GM04503 (cell line): Measurements from ENCODE around the gene MAD1L1.
"Not testable (repeated sequence)": the region's sequence is repeated elsewhere in the genome, so short reads cannot be mapped to it uniquely, and the experiment has no call there.

Experiments used
- DNase-seq: peaks from one replicate; pipeline ENCODE4 v3.0.0-alpha.2; 2012; ENCODE audit warnings: low read depth

The MAD1L1 gene

DNA sequence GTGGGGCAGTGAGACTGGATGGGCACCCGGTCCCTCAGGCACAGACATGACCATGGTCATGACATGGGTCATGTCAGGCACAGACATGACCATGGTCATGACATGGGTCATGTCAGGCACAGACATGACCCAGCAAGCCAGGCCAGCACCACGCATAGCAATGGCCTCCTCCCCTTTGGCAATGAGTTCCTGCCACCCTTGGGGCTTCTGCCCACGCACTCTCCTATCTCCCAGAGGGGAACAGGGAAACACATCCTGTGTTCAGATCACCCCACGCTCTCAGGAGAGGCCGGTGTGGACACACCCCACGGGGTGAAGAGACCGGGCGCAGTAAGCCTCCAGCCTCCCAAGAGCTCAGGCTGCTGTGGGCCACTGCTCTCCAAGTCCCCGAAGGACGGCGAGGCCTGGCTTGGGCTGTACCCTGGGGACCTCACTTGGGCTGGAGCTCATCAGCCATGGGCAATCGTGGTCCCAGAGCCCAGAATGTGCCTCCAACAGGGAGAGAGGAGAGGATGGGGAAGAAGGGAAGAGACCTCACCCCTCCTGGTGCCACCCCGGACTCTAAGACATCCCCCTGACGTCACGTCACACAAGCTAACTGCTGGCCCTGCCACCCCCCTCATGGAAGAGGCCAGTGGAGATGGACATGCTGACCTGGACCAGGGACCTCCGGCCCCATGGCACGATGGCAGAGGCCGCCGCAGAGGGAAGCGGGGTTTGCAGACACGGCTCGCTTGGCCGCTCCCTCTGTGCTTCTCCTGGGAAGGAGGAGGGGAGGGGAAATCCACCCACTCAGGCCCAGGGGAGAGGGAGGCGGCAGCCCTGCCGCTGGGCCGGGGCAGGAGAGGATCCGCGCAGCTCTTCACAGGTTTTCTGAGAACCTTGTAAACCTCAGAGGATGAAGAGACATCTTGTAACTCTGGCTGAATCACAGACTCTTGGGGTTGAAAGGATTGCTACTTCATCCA lies 293.0 kb downstream of the MAD1L1 start:
- no peak for DNase-seq

- no peak for DNase-seq
Observed at GRCh38 chr7:1938788-1939433, 293.8 kb downstream of the MAD1L1 start.

DNA sequence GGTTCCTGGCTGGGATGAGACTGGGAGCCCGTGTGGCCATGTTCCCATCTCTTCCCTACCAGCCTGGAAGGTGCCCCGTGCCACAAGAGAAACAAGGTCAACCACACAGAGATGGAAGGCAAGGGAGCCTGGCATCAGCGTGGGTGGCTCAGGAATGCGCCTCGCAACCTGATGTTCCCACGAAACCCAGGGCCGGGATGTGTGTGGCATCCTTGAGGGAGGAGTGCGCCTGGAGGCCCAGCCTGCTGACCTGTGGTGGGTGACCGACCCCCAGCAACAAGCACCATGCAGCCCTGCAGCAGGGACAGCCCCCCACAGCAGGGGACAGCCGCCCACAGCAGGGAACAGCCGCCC lies 295.5 kb downstream of the MAD1L1 start:
- no peak for DNase-seq

DNA sequence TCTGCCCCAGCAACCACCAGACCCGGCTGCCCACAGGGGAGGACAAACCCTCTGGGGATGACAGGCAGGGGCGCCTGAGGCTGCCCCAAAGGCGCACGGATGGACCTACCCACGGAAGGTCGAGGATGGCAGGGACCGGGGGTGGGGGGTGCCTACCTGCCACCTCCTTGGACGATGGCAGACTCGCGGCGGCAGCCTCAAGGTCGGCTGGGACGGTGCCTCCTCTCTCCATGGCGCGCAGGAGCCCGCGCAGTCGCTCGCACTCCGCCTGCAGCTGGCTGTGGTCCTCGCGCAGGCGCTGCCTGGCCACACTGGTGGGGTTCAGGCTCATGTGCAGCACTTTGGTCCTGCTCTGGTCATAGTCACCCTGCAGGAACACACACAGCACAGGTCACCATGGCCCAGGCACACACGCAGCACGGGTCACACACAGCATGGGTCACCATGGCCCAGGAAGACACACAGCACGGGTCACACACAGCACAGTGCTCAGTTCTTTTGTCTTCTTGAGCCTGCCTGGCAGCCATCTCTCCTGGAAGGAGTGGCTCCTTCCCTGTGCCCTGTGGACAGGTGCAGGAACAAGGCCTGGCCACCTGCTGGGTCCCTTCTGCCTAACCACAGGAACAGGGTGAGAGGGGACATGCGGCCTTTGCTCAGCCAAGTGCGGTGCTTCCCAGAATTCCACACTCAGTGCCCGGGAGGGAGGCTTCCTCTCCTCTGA lies 296.1 kb downstream of the MAD1L1 start:
- DNase-seq: no peak

DNA sequence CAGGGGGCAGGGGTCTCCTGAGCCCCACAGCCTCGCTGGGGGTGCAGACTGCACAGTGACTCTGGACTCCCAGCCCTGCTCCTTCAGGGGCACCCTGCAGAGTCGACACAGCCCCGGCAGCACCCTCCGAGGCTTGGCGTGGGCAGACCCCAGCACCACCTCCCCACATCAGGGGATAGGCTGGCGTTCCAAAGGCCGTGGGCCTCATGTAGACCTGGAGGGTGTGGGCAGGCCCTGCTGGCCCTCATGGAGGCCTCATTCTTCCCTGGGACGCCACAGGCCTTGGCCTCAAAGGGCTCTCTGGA lies 296.8 kb downstream of the MAD1L1 start:
- no peak for DNase-seq

- DNase-seq: no peak
Observed at GRCh38 chr7:1935176-1936005, 297.4 kb downstream of the MAD1L1 start.

- no peak for DNase-seq
Observed at GRCh38 chr7:1934756-1935155, 298.0 kb downstream of the MAD1L1 start.

DNA sequence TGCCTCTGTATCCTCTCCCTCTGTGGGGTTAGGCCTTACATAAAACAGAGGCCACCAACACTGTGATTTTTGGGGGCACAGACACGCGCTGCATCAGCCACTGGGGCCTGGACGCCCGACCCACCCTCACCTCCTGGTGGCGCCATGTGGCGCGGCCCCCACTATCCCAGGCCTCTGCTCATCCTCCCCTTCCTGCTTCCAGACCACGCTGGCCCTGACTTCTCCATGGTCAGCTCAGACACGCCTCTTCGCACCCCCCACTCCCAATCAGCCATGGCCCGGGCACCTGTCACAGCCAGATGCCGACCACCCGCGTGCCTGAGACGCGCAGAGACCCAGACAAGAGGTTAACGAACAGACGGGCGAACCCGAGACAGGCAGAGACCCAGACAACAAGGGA lies 298.7 kb downstream of the MAD1L1 start:
- no peak for DNase-seq

DNA sequence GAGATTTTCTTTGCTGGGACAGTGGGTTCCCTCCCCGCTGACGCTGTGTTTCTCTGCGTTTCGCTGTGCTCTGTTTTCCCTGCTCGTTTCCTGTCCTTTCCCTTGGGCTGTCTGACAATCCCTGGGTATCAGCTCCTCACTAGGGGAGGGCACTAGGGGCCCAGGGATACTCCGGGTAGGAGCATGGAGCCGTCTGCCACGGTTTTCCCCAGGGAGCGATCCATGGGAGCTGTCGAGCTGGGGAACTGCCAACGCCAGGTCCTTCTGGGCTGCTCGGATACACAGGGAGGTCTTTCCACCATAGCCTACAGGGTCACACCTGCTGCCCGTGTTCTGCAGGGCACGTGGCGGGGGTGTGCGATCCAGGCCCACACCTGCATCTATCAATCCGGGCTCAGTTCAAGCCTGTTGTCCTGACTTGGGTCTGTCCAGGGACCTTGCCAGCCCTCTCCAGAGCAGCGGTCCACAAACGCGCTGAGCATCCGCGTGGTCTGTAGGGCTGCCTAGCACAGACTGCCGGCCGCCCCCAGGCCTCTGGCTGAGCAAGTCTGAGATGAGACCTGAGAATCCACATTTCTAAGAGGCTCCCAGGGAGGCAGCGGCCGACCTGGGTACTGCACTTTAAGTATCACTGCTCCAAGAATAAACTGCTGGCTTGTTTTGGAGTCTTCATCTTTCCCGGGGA lies 299.5 kb downstream of the MAD1L1 start:
- no peak for DNase-seq

DNA sequence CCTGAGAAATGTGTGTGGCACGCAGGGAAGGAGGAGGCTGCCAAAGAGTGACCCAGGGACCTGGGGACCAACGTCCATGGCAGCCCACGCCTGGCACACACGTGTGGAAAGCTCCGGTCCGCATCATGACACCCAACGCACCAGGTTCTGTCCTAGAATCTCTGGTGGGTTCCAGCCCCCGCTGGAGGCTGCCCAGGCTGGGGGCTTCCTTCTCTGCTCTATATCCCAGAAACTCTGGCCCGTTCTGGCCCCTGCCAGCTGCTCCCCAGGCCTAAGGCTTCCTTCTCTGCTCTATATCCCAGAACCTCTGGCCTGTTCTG lies 300.8 kb downstream of the MAD1L1 start:
- no peak for DNase-seq

DNA sequence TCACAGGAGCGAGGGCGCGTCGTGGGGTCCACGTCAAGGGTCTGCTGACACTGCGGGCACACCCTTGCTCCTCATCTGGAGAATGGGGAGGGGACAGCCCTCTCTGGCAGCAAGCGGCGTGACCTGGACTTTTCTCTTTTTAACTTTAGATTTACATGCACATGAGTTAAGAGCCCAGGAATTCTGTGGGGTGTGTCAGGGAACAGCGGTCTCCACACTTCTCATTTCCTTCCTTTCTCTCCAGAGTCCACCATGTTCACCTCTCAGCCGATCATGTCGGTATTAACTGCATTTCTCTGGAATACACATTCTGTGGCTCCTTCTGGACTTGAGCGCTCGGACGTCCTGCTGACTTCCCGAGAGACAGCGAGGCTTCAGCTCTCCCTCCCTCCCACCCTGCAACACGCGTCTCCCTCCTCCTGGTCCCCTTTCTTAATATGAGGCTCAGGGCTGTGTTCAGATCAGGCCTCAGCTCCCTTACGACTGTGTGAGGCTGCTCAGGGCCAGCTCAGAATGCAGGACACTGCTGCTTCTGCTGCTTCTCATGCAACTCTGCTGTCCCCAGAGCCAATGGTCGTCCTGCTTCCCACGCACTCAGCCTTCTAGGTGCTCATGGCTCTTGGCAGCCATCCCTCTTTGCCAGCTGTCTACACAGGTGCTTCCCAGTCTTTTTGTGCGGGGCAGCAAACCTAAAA lies 301.3 kb downstream of the MAD1L1 start:
- DNase-seq: no peak

GRCh38 chr7:1930381-1931065 lies 302.2 kb downstream of the MAD1L1 start:
- DNase-seq: no peak

- DNase-seq: not testable (repeated sequence)
Observed at GRCh38 chr7:1929349-1929925, 303.3 kb downstream of the MAD1L1 start.

DNA sequence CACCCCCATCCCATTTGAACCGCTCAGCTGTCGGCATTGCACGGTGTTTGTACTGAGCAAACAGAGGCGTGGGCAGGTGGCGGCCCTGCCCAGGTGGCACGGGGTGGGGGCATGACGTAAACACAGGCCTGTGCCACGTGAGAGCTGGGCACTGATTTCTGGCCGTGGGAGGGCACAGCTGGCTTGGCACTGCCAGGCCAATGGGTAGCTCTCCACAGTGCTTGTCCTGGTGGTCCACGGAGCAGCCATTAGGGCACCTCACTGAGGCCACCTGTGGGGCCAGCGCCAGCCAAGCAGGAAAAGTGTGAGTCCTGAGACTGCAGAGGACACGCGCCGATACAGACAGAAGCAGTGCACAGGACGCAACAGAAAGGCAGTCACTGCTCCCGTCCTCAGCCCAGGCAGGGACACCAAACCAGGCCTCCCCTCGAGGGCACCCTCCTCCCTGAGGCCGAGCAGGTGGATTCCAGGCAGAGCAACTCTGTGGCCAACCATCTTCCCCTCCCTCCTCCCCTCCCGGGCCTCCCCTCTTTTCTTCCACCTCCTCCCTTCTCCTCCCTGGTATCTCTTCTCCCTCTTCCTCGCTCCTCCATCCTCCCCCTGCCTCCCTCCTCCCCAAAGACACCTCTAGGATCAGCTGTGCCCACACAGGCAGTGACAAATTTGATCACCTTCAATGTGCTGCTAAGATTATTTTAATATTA lies 303.9 kb downstream of the MAD1L1 start:
- DNase-seq: no peak

GRCh38 chr7:1927937-1928644 lies 304.7 kb downstream of the MAD1L1 start:
- DNase-seq: no peak

GRCh38 chr7:1926908-1927306 lies 305.8 kb downstream of the MAD1L1 start:
- DNase-seq: no peak

GRCh38 chr7:1925973-1926907 lies 306.5 kb downstream of the MAD1L1 start:
- DNase-seq: no peak

GRCh38 chr7:1925349-1925748 lies 307.4 kb downstream of the MAD1L1 start:
- no peak for DNase-seq
